Large intestine (tissue), 3 donors: ENCODE measurements around the gene MYO1B. TPM values are rescaled to one million over a fixed set of nuclear protein-coding genes. Genes with fewer than 3 reads are reported as not detected.
A peak's percentile ranks its signal among the peaks of the same experiment; 100 is the strongest.

Experiments
- DNase-seq, 2 donors: peaks; one replicate each; pipeline versions ENCODE4 v3.0.0 to v3.0.0-alpha.2; 2013
- H3K27ac ChIP-seq: one replicate; pipeline ENCODE4 v1.5.1; 2013; ENCODE audit warnings: low read length
- H3K27me3 ChIP-seq: 2 replicates; pipeline ENCODE4 v1.6.1; 2013; ENCODE audit warnings: low read length; ENCODE audit not compliant: control insufficient read depth, insufficient read depth
- H3K36me3 ChIP-seq: 2 replicates; pipeline ENCODE4 v1.6.1; 2013; ENCODE audit warnings: low read length; ENCODE audit not compliant: control insufficient read depth, insufficient read depth
- H3K4me1 ChIP-seq: one replicate; pipeline ENCODE4 v1.6.1; 2013; ENCODE audit warnings: low read length; ENCODE audit not compliant: control insufficient read depth, insufficient read depth
- H3K4me3 ChIP-seq: one replicate; pipeline ENCODE4 v1.5.1; 2013; ENCODE audit warnings: low read length
- H3K9me3 ChIP-seq: one replicate; pipeline ENCODE4 v1.6.1; 2013; ENCODE audit warnings: mild to moderate bottlenecking, low read depth, low read length, moderate library complexity; ENCODE audit not compliant: control insufficient read depth
- WGBS: methylation state at CpG from one replicate; pipeline ENCODE4 v1.1.5; 2013; ENCODE audit warnings: low lambda C conversion rate; ENCODE audit not compliant: insufficient coverage; 5-methylcytosine and 5-hydroxymethylcytosine counted together
- polyA plus RNA-seq: library from polyadenylated mRNA; unstranded; fragments of 120-200 nt; gene quantifications from one replicate; pipeline ENCODE4 v1.2.1, GENCODE V29; 2013

Gene MYO1B
- polyA plus RNA-seq, 1 donor, result 37.9 TPM

DNA sequence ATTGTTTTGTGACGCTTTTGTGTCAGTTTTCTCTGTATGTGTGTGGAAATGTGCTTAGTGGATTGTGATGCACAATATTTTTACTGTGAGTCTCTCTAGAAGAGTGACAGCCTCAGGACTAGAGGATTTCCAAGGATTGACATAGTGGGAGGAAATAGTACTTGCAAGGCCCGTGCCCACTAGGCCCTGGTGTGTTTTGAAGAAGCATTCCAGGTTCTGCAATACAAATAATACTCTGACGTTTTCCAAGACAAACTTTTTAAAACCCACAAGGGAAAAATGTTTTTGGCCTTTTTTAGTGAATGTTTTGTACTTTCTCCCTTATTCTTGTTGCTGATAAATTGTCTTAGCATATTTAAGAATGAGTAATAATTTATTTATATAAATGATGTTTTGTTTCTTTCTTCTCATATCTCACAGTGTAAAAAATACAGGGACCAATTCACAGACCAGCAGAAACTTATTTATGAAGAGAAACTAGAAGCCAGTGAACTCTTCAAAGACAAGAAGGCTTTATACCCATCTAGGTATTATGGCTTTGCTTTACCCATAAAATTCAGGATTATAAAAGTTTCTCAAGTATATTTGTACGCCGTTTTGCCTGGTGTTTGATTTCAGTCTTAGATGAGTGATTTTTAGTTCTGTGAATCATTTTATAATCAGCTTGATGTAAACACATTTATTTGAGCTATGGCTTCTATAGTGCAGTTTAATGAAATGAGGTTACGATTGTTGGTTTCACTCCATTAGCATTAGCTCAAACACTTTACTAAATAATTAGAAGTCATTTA, 165.6 kb downstream of the MYO1B start:
- Histone ChIP-seq H3K9me3 (no peaks in the 10 kb centered on the region), H3K27me3 (no peaks in the 10 kb centered on the region), H3K4me3 (no peak overlapping the region), H3K4me1 (no peaks in the 10 kb centered on the region), H3K27ac (no peak overlapping the region), H3K36me3 (peaks cover 27% of the 10 kb centered on the region)
- 100% methylated on average over 1 of the region's 6 CpGs for WGBS
- DNase-seq, result no peak

DNA sequence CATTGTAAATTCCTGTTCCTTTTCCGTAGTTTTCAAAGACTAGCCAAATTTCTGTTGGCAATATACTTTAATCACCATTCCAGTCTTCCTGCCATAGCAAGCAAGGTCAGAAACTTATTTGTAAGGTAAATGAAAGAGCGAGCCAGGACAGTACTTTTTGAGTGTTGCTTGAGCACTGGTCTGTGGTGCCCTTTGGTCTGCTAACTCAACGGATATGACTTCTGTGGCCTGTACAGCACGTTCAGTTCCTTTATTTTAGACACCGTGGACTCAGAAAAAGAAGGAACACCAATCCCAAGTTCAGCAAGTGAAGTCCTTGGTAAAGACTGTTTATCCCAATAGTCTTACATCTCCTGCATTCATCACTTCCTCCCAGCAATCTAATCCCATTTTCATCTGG, 166.3 kb downstream of the MYO1B start:
- Histone ChIP-seq H3K27me3 (no peaks in the 10 kb centered on the region), H3K27ac (no peak overlapping the region), H3K9me3 (no peaks in the 10 kb centered on the region), H3K4me3 (no peak overlapping the region), H3K4me1 (no peaks in the 10 kb centered on the region), H3K36me3 (peaks cover 33% of the 10 kb centered on the region)
- 56% methylated on average over 1 of the region's 5 CpGs for WGBS
- DNase-seq, result no peak

DNA sequence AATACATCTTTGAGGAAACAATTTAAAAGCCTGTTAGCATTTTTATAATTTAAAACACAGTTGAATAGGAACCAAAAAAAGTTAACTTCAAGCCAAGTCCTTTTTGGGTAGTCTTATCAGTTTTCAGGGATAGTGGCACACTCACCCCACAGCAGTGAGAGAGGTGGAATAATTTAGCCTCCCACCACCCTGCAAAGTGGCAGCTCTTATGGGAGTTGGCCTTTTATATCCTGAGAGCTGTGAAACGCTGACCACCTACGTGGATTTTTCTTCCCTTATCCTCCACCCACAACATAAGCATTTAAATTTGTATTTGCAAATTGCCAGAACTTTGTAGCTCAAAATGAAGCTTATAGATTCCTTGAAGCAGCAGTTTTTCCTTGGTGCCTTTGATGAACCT, 167.1 kb downstream of the MYO1B start:
- Histone ChIP-seq H3K36me3 (peaks cover 33% of the 10 kb centered on the region), H3K27ac (no peak overlapping the region)

DNA sequence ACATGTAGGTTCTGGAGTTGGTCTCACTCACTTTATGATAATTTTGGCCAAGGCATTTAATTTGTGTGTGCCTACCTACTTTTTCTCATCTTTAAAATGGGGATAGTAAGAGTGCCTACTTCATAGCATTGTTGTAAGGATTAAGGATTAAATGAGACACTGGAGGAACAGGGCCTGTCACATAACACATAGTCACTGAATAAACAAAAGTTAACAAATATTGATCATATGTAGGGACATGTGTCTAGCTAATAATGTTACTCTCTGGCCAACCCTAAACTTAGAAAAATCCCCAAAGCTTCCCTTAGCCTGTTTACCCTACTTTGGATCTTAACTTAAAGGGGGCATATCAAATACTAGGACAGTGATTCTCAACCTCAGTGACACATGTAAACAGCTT, 169.9 kb downstream of the MYO1B start:
- peaks cover 19% of the 10 kb centered on the region for H3K36me3 ChIP-seq
- H3K27me3 ChIP-seq, result no peaks in the 10 kb centered on the region
- H3K4me1 ChIP-seq, result peaks cover 14% of the 10 kb centered on the region
- no peak overlapping the region for H3K4me3 ChIP-seq
- H3K9me3 ChIP-seq, result no peaks in the 10 kb centered on the region
- DNase-seq, result no peak
- no peak overlapping the region for H3K27ac ChIP-seq

More for the DNA sequence above, 167.1 kb downstream of the MYO1B start:
- H3K27me3 ChIP-seq, result no peaks in the 10 kb centered on the region
- WGBS, result no CpG with 5 or more reads among the region's 2 CpGs
- no peaks in the 10 kb centered on the region for H3K9me3 ChIP-seq
- no peak for DNase-seq
- H3K4me1 ChIP-seq, result peaks cover 1% of the 10 kb centered on the region
- no peak overlapping the region for H3K4me3 ChIP-seq

DNA sequence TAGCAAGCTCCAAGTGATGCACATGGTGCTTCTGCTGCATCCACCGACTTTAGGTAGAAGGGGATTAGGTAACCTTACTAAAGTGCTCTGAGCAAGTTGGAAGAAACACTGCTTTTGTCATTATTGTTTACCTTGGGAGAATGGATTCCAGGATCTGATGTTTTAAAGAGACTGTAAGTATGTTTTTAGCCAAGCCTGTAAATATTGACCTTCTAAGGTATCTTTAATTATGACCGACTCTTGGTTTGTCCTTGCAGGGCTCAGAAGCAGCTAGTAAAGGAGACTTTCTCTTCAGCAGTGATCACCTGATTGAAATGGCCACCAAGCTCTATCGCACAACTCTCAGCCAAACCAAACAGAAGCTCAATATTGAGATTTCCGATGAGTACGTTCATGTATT, 170.7 kb downstream of the MYO1B start:
- Histone ChIP-seq H3K27me3 (no peaks in the 10 kb centered on the region), H3K27ac (no peak overlapping the region), H3K9me3 (no peaks in the 10 kb centered on the region), H3K4me1 (peaks cover 14% of the 10 kb centered on the region), H3K36me3 (peaks cover 17% of the 10 kb centered on the region), H3K4me3 (no peak overlapping the region)
- DNase-seq, result no peak
- 63% methylated on average over 2 of the region's 5 CpGs for WGBS

DNA sequence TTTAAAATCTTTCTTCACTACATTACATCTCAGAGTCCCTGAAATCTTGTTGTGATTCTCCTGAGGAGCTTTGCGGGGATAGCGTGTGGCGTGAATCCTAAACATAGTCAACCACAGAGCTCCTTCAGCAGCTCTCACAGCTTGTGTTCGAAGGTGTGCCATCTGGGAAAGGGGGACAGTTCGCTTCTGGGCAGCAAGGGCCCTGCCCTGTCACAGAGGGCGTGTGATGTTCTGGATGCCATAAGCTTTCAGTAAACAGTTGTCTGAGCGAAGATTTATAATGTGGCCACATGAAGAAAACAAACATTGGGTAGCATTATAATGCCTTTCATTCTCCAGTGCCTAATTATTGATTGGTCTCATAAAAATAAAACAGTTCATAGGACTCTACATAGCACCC, 172.5 kb downstream of the MYO1B start:
- Histone ChIP-seq H3K27ac (peak overlapping the region; percentile 82), H3K36me3 (peaks cover 15% of the 10 kb centered on the region), H3K27me3 (no peaks in the 10 kb centered on the region), H3K4me3 (no peak overlapping the region), H3K4me1 (peaks cover 14% of the 10 kb centered on the region), H3K9me3 (no peaks in the 10 kb centered on the region)
- no peak for DNase-seq
- WGBS, result no CpG with 5 or more reads among the region's 7 CpGs

DNA sequence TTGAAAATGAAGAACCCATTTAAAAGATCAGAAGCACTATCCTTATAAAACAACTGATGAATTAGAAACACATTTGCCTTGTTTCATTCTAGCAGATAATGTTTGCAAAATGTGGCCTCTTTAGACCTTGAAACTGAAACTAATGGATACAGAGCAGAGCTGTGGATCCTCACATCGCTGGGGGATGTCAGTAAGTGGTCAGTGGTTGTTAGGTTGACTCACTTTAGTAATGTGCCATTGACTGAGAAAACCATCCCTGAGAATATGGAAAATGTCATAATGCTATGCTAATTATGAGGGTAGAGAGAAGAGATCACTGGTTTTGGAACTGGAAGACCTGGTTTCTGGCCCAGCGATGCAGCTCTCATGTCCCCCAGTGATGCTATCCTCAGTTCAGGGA, 176.7 kb downstream of the MYO1B start:
- peaks cover 4% of the 10 kb centered on the region for H3K36me3 ChIP-seq
- H3K27me3 ChIP-seq, result no peaks in the 10 kb centered on the region
- H3K4me3 ChIP-seq, result no peak overlapping the region
- DNase-seq, result no peak
- H3K27ac ChIP-seq, result no peak overlapping the region
- H3K4me1 ChIP-seq, result peaks cover 14% of the 10 kb centered on the region
- no CpG with 5 or more reads among the region's 2 CpGs for WGBS
- no peaks in the 10 kb centered on the region for H3K9me3 ChIP-seq

DNA sequence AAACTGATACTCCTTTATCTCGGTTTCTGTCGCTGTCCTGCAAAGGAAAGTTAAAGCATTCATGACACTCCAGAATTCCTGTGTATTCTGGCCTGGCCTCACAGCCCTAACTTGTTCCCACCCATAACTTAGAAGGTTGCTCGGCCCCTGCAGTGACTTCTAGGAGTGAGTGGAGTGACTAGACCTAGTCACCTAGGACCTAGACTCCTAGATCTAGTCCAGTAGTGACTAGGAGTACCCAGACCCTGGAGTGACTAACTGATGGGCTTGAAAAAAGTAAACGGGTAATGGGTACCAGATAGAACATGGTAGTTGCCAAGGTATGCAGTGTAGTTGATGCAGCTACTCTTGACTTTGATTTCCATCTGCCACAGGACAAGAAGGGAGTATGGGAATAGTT, 181.8 kb downstream of the MYO1B start:
- DNase-seq, result no peak
- Histone ChIP-seq H3K36me3 (peaks cover under 1% of the 10 kb centered on the region), H3K4me3 (no peak overlapping the region), H3K4me1 (no peaks in the 10 kb centered on the region), H3K27me3 (no peaks in the 10 kb centered on the region), H3K9me3 (no peaks in the 10 kb centered on the region), H3K27ac (no peak overlapping the region)
- WGBS, result no CpG with 5 or more reads among the region's 4 CpGs

DNA sequence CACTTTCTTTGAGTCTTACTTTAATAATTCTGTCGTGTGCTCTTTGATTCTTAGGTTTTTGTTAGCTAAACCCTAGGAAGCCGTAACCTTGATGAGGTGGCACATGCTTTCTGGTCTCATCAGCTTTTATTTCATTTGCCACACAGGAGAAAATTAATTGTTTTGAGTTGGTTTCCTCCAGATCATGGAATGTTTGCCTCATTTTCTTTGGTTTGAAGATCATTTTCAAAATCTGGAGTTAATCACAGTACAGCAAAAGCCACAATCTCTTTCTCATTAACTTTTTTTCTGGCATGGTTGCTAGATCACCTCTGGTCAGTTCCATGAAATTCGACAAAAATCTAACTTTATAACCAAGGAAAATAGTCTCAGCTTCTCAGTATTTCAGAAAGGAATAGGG, 182.9 kb downstream of the MYO1B start:
- WGBS, result no CpG with 5 or more reads among the region's 3 CpGs

DNA sequence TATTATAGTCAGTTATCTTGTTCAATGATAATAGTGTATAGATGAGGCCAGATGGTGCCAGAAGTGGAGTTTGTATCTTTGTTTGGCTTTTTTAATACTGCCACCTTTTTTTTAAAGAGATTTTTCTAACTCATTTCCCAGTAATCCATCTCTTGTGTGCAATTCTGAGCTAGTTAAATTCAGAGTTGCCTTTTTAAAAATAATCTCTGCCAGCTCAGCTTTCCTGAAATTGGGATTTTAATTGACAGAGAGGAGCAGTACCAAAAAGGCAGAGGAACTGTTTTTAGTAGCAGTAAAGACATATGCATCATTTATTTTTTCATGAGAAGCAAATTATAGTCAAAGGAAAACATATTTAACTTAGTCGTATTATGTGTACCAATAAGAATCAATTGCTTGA, 185.3 kb downstream of the MYO1B start:
- H3K27me3 ChIP-seq, result no peaks in the 10 kb centered on the region
- H3K9me3 ChIP-seq, result no peaks in the 10 kb centered on the region
- no peak for DNase-seq
- 100% methylated on average over 1 of the region's 1 CpG for whole genome bisulfite sequencing
- H3K4me3 ChIP-seq, result no peak overlapping the region
- no peaks in the 10 kb centered on the region for H3K4me1 ChIP-seq
- H3K27ac ChIP-seq, result no peak overlapping the region
- no peaks in the 10 kb centered on the region for H3K36me3 ChIP-seq

More for the DNA sequence above, 182.9 kb downstream of the MYO1B start:
- Histone ChIP-seq H3K27ac (no peak overlapping the region), H3K9me3 (no peaks in the 10 kb centered on the region), H3K36me3 (no peaks in the 10 kb centered on the region), H3K4me3 (no peak overlapping the region), H3K27me3 (no peaks in the 10 kb centered on the region), H3K4me1 (no peaks in the 10 kb centered on the region)
- no peak for DNase-seq

DNA sequence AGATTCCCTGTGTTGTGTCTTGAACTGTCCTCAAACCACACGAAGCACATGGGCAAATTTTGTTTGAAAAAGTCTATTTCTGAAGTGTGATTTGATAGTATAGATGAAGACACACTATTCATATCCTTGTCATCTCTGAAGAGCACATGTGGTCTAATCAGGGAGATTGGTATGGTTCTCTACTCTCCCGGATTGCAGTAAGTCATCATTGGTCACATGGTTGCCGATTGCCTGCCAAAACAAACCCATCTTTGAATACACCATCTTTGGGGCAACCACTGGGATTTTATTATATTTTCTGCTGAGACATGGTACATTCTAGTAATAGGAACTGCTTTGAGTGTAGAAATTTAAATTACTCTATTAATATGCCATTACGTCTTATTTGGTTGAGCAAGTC, 186.9 kb downstream of the MYO1B start:
- Histone ChIP-seq H3K27me3 (no peaks in the 10 kb centered on the region), H3K36me3 (no peaks in the 10 kb centered on the region), H3K4me1 (peaks cover 2% of the 10 kb centered on the region), H3K9me3 (no peaks in the 10 kb centered on the region), H3K27ac (no peak overlapping the region), H3K4me3 (no peak overlapping the region)
- no CpG with 5 or more reads among the region's 4 CpGs for WGBS
- DNase-seq, result no peak
